OCI-LY7 (cell line): Measurements from ENCODE around the gene KCNMA1.

ENCODE experiments used
- CTCF ChIP-seq: fragments of 200-600 bp; sonication (generic); conservative IDR thresholded peaks from 2 replicates; pipeline ENCODE4 v1.5.1; 2014; ENCODE audit warnings: mild to moderate bottlenecking, antibody characterized with exemption, low read length, moderate library complexity, mixed read lengths
- EZH2phosphoT487 ChIP-seq: fragments of 200-600 bp; sonication (generic); IDR thresholded peaks from 2 replicates; pipeline ENCODE4 v1.6.1; 2018; ENCODE audit warnings: low read depth, borderline replicate concordance, mild to moderate bottlenecking, mixed run types, antibody characterized with exemption, low read length, moderate library complexity, mixed read lengths

- TF ChIP-seq CTCF = no peak
- no peak for TF ChIP-seq EZH2phosphoT487
These were observed 66.1 kb downstream of the KCNMA1 start for GRCh38 chr10:77571490-77571889.
